IMR-90 (cell line): ENCODE measurements around the gene TMEM238. TPM values are rescaled to one million over a fixed set of nuclear protein-coding genes. Genes with fewer than 3 reads are reported as not detected.

Source experiments
- SMC3 ChIP-seq: fragments of 150-350 bp; IDR thresholded peaks from 2 replicates; pipeline ENCODE4 v1.6.1; 2016; ENCODE audit warnings: low read depth, mild to moderate bottlenecking, antibody characterized with exemption, low read length, moderate library complexity
- polyA plus RNA-seq, 3 experiments: library from polyadenylated mRNA; depleted of rRNA; stranded (reverse); fragments of >200 nt; gene quantifications; 2 replicates each; pipeline ENCODE4 v1.2.3, GENCODE V29; 2012; ENCODE audit warnings: low replicate concordance in 1 of 3
- total RNA-seq: library from RNA; depleted of rRNA; stranded (reverse); fragments of >200 nt; gene quantifications from 2 replicates; pipeline ENCODE4 v1.2.3, GENCODE V29; 2012
- TF ChIP-seq, protein P1 (sequence below): conservative IDR thresholded peaks from 2 replicates; pipeline ENCODE4 v1.5.1; 2012; ENCODE audit warnings: mild to moderate bottlenecking, low read depth, low read length, improper control_type of control experiment

TMEM238 gene
- total and polyA plus RNA-seq, 2 of the 4 experiments (the other 2 are of a cell fraction): not detected

DNA sequence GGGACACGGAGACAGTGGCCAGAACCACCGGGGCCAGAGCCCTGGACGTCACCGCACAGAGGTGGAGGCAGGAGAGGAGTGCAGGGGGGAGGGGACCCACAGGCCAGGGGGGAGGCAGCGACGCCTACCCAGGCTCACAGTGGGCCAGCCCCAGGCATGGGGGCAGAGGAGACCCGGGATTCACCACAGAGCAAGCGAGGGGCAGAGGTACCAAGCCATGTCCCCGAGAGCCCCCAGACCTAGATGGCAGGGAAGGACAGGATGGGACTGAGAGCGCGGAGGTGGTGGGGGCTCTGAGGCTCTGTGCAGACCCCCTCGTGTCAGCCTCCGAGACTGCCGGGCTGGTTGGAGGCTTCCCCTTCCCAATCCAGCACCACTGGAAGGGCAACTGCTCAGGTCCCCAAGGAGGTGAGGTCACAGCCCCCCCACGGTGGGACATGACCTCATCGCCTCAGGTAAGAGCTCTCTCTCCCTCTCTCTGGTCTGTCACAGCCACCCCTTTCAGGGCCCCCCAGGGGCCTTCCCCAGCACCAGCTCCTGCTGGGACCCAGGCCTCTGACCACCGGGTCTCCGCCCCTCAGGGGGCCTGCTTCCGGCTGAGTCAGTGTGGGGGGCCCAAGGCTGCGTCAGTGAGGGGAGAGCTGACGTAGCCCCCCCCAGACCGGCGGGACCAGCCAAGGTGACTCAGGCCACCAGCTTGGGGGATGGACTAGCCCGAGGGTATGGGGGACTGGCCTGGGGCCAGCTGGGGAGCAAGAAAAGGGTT lies 11.6 kb downstream of the TMEM238 start (continued):
- TF ChIP-seq, protein P1, sequence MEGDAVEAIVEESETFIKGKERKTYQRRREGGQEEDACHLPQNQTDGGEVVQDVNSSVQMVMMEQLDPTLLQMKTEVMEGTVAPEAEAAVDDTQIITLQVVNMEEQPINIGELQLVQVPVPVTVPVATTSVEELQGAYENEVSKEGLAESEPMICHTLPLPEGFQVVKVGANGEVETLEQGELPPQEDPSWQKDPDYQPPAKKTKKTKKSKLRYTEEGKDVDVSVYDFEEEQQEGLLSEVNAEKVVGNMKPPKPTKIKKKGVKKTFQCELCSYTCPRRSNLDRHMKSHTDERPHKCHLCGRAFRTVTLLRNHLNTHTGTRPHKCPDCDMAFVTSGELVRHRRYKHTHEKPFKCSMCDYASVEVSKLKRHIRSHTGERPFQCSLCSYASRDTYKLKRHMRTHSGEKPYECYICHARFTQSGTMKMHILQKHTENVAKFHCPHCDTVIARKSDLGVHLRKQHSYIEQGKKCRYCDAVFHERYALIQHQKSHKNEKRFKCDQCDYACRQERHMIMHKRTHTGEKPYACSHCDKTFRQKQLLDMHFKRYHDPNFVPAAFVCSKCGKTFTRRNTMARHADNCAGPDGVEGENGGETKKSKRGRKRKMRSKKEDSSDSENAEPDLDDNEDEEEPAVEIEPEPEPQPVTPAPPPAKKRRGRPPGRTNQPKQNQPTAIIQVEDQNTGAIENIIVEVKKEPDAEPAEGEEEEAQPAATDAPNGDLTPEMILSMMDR: no peak
- TF ChIP-seq SMC3: no peak
